ENCODE results near the gene LTO1.

- TF ChIP-seq CTCF (IDR thresholded peaks at IDR 0.05) (no peak), POLR2A (IDR thresholded peaks at IDR 0.05) (no peak)
Measured at GRCh38 chr11:69703453-69703767, 28.3 kb upstream of the LTO1 start.
